ENCODE measurements around the gene GTF2F2. TPM values are rescaled to one million over a fixed set of nuclear protein-coding genes. Genes with fewer than 3 reads are reported as not detected.

GTF2F2 gene
- total and polyA plus RNA-seq, 7 donors = 18.5 to 32.7 (median 28.5) TPM

- no peaks in the 10 kb centered on the region for H3K27me3 ChIP-seq
- peaks cover 0 to 82% (median 49%) of the 10 kb centered on the region in 4 donors for H3K4me1 ChIP-seq
- H3K4me3 ChIP-seq = no peak overlapping the region
- intact Hi-C loops (cut with DNase I) = no loop called here
- peak overlapping the region in 1 of 4 donors; percentile 10 for H3K27ac ChIP-seq
- no peaks in the 10 kb centered on the region for H3K9me3 ChIP-seq
- no peak for TF ChIP-seq POLR2AphosphoS5 (IDR thresholded peaks at IDR 0.05)
- no peak for TF ChIP-seq POLR2A (IDR thresholded peaks at IDR 0.05)
- no peak for TF ChIP-seq CTCF (IDR thresholded peaks at IDR 0.05)
- no peak for TF ChIP-seq EP300 (IDR thresholded peaks at IDR 0.05)
- H3K36me3 ChIP-seq = no peaks in the 10 kb centered on the region
- no peak for DNase-seq
- 76 to 80% methylated on average over 1 of the region's 1 CpG for WGBS, 2 donors
These were observed 76.3 kb downstream of the GTF2F2 start for GRCh38 chr13:45196622-45197021.

- Histone ChIP-seq H3K27me3 (no peaks in the 10 kb centered on the region), H3K36me3 (no peaks in the 10 kb centered on the region), H3K4me1 (peaks cover 0 to 71% (median 42%) of the 10 kb centered on the region in 4 donors), H3K4me3 (peak overlapping the region in 1 of 4 donors; percentile 0), H3K9me3 (no peaks in the 10 kb centered on the region), H3K27ac (peak overlapping the region in 3 of 4 donors; percentile 7 to 49 (median 42))
- 85 to 88% methylated on average over 2 of the region's 2 CpGs for WGBS, 2 donors
- intact Hi-C loops (cut with DNase I) = no loop called here
- no peak for TF ChIP-seq POLR2AphosphoS5 (IDR thresholded peaks at IDR 0.05)
- TF ChIP-seq EP300 (IDR thresholded peaks at IDR 0.05) = peak in 1 of 4 donors; percentile 46
- no peak for DNase-seq
These were observed 77.7 kb downstream of the GTF2F2 start for GRCh38 chr13:45198041-45198440.

- H3K9me3 ChIP-seq = no peaks in the 10 kb centered on the region
- no peaks in the 10 kb centered on the region for H3K27me3 ChIP-seq
- H3K36me3 ChIP-seq = no peaks in the 10 kb centered on the region
- peaks cover 0 to 67% (median 40%) of the 10 kb centered on the region in 4 donors for H3K4me1 ChIP-seq
- intact Hi-C loops (cut with DNase I) = no loop called here
- TF ChIP-seq CTCF (IDR thresholded peaks at IDR 0.05) (no peak), POLR2A (IDR thresholded peaks at IDR 0.05) (no peak), EP300 (IDR thresholded peaks at IDR 0.05) (no peak), POLR2AphosphoS5 (IDR thresholded peaks at IDR 0.05) (no peak)
- H3K4me3 ChIP-seq = no peak overlapping the region
- peak overlapping the region in 1 of 4 donors; percentile 49 for H3K27ac ChIP-seq
- 87 to 90% methylated on average over 3 of the region's 3 CpGs for WGBS, 2 donors
- no peak for DNase-seq
These were observed 78.6 kb downstream of the GTF2F2 start for GRCh38 chr13:45198924-45199323.

DNA sequence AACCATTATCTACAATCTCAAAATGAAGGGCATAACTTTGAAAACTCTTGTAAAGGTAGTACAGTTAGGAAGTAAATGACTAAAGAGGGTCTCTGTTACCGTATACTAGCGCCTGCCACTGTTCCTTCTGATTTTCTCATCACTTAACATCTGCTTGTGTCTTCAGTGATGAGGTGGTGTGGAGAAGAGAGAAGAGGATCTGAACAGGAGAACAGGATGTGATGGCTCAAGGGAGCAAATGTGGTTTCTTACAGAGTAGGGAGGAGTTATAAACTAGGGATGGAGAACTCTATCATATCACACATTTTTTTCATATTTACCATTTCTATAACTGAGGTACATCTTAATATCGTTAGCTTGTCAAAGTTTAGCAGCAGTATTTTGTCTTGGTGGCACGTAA, 79.4 kb downstream of the GTF2F2 start:
- no peak for TF ChIP-seq CTCF (IDR thresholded peaks at IDR 0.05)
- TF ChIP-seq EP300 (IDR thresholded peaks at IDR 0.05) = no peak
- no peak for TF ChIP-seq POLR2A (IDR thresholded peaks at IDR 0.05)
- TF ChIP-seq POLR2AphosphoS5 (IDR thresholded peaks at IDR 0.05) = no peak
- Histone ChIP-seq H3K27me3 (no peaks in the 10 kb centered on the region), H3K4me1 (peaks cover 0 to 66% (median 35%) of the 10 kb centered on the region in 4 donors), H3K36me3 (no peaks in the 10 kb centered on the region), H3K27ac (peak overlapping the region in 1 of 4 donors; percentile 49), H3K4me3 (no peak overlapping the region), H3K9me3 (no peaks in the 10 kb centered on the region)
- WGBS, 2 donors = 90 to 98% methylated on average over 4 of the region's 4 CpGs
- DNase-seq = no peak
- intact Hi-C loops (cut with DNase I) = no loop called here

DNA sequence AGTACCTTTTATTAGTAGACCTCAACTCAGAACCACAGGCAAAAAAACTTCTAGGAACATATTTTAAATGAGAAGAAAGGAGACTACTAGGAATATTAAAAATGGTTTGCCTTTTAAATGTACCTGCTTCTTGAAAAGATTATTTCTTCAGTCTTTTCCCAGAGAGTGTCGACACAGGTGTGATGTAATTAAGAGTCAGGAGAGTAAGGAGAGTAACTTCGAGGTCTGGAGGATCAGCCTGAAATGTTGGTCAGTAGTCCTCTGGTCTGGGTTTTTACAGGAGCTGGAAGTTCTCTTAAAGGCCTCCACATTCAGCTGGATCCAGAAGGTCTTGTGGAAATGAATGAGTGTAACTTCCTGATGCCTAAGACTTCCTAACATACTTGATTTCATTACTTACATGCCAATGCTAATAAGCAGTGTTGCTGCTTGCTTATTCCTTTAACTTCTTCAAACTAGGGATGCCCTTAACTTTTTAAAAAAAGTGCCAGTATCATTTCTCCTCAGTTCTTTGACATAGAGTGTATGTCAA, 80.5 kb downstream of the GTF2F2 start, which contains the start of gene KCTD4:
Gene KCTD4, minus strand, starts transcription at position 345 of the 532 bp plus-strand sequence. CDS start 6,478 bp downstream, outside the sequence.
- no peak for TF ChIP-seq EP300 (IDR thresholded peaks at IDR 0.05)
- TF ChIP-seq POLR2AphosphoS5 (IDR thresholded peaks at IDR 0.05) = no peak
- TF ChIP-seq CTCF (IDR thresholded peaks at IDR 0.05) = no peak
- TF ChIP-seq POLR2A (IDR thresholded peaks at IDR 0.05) = no peak
- Histone ChIP-seq H3K36me3 (no peaks in the 10 kb centered on the region), H3K27me3 (no peaks in the 10 kb centered on the region), H3K4me1 (peaks cover 0 to 65% (median 36%) of the 10 kb centered on the region in 4 donors), H3K4me3 (no peak within 1 kb of the TSS), H3K27ac (peak within 1 kb of the TSS in 2 of 4 donors; percentile 18 to 49), H3K9me3 (no peaks in the 10 kb centered on the region)
- no peak for DNase-seq
- 91 to 92% methylated on average over 2 of the region's 2 CpGs for WGBS, 2 donors
- intact Hi-C loops (cut with DNase I) = no loop called here
